ENCODE measurements around the gene MAEL. TPM values are rescaled to one million over a fixed set of nuclear protein-coding genes. Genes with fewer than 3 reads are reported as not detected.

MAEL gene
- total and polyA plus RNA-seq, 2 of the 8 experiments (the other 6 are each of a cell fraction or from before 2014, with no cell fraction given): 0.03 TPM; not detected in 1

- TF ChIP-seq CHD7 (IDR thresholded peaks at IDR 0.05; ENCODE audit: insufficient replicate concordance, low read length) (no peak), POLR2A (IDR thresholded peaks at IDR 0.05; ENCODE audit: control extremely low read depth in 1 of 2, low read depth in 2 of 2, low read length in 2 of 2) (no peak), TBP (IDR thresholded peaks at IDR 0.05; ENCODE audit: low read depth, low read length) (no peak), USF2 (IDR thresholded peaks at IDR 0.05; ENCODE audit: low read length) (no peak), CBX8 (IDR thresholded peaks at IDR 0.05; ENCODE audit: borderline replicate concordance, low read depth, low read length) (no peak)
These were observed 14.6 kb downstream of the MAEL start (continued) for GRCh38 chr1:167003711-167004110.

Measured in H1 (cell line).